Measurements from ENCODE around the gene GNA14.
"Not testable (repeated sequence)": the region's sequence is repeated elsewhere in the genome, so short reads cannot be mapped to it uniquely, and the experiment has no call there.

The GNA14 gene

DNA sequence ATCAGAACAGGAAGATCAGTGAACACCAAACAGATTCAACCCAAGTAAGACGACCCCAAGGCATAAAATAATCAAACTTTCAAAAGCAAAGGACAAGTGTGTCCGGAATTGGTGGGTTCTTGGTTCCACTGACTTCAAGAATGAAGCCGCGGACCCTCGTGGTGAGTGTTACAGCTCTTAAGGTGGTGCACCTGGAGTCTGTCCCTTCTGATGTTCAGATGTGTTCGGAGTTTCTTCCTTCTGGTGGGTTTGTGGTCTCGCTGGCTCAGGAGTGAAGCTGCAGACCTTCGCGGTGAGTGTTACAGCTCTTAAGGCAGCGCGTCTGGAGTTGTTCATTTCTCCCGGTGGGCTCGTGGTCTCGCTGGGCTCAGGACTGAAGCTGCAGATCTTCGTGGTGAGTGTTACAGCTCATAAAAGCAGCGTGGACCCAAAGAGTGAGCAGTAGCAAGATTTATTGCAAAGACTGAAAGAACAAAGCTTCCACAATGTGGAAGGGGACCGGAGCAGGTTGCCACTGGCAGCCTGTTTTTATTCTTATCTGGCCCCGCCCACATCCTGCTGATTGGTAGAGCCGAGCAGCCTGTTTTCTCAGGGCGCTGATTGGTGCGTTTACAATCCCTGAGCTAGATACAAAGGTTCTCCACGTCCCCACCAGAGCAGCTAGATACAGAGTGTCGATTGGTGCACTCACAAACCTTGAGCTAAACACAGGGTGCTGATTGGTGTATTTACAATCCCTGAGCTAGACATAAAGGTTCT is 158.5 kb downstream of the GNA14 start:
- not testable (repeated sequence) for DNase-seq (ENCODE audit: low read depth)

DNA sequence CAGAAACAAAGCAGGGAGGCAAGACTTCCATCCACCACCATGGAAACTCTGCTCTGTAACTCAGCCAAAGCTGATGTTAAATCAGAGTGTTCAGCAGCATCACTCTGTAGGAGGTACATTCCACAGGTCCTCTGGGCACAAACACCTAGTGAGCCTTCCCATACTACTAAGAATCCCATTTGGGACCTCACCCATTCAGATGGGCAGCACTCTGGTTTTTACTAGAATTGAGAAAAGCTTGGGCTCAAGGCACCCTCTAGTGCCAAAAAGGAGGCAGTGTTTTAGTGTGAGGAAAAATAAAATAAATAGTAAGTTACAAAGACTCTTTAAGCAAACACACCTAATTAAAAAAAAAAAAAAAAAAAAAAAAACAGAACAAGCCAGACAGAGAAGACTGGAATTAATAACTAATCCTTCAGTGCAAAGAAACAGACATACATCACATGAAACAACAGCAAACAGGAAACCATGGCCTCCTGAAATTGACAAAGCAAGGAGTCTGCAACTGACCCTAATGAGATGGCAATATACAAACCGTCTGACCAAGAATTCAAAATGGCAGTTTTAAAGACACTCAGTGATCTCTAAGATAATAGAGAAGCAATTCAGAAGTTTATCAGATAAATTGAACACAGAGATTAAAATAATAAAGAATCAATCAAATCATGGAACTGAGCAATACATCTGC is 159.5 kb downstream of the GNA14 start:
- DNase-seq (ENCODE audit: low read depth): no peak

DNA sequence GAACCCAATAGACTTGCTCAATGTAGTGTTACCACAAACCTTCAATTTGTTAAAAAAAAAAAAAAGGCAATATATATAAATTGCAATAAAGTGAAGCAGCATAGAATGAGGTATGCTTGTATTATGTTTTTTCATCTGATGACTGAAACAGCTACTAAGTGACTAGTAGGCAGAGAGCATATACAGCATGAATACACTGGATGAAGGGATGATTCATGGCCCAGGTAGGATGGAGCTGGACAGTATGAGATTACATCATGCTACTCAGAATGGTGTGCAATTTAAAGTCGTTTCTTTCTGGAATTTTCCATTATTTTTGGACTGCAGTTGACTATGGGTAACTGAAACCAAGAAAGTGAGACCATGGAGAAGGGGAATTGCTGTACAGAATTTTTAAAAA is 161.2 kb downstream of the GNA14 start:
- no peak for DNase-seq (ENCODE audit: low read depth)

GRCh38 chr9:77486463-77486862 is 161.7 kb downstream of the GNA14 start:
- DNase-seq (ENCODE audit: low read depth): no peak

GRCh38 chr9:77475641-77476473 is 172.3 kb downstream of the GNA14 start:
- no peak for DNase-seq (ENCODE audit: low read depth)

GRCh38 chr9:77474936-77475335 is 173.2 kb downstream of the GNA14 start:
- no peak for DNase-seq (ENCODE audit: low read depth)

DNA sequence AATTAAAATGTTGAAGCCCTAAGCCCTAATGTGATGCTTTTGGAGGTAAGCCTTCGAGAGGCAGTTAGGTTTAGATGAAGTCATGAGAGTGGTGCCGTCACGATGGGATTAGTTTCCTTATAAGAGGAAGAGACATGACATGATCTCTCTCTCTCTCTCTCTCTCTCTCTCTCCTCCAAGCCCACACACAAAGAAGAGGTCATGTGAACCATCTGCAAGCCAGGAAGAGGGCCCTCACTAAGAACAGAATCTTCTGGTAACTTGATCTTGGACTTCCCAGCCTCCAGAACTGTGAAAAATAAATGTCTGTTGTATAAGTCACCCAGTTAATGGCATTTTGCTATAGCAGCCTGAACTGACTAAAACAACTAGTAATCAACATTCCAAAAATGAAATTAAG is 175.5 kb downstream of the GNA14 start:
- no peak for DNase-seq (ENCODE audit: low read depth)

- DNase-seq (ENCODE audit: low read depth): no peak
Measured at GRCh38 chr9:77471572-77471971, 176.6 kb downstream of the GNA14 start.

DNA sequence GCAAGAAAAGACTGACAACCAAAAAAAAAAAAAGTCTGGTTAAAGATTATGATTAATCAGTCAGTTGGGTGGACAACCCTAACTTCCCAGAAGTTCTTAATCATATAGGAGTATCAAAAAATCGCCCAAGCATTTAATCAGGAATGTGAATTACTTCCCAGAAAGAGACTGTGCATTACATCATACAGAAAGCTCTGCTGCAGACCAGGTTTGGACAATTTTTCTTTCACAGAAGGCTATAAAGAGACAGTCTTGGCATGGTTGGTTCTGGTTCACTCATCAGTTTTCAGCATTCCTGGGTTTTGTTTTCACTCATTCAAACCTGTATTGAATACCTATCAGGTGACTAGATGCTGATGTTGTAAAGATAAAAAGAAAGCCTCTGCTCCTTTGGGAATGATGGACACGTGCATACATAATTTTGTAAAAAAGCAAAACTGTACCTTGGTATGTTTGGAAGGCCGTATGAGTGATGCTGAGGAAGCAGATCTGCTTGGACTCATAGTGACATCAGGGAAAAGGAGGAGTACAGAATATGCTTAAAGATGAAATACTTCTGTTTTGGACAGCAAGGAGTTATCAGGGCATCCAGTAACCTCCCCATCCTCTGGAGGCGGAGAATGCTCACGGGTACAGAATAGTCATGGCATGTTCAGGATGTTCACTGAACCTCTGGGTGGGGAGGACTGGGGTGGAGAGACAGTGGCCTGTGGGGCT is 178.4 kb downstream of the GNA14 start:
- no peak for DNase-seq (ENCODE audit: low read depth)

DNA sequence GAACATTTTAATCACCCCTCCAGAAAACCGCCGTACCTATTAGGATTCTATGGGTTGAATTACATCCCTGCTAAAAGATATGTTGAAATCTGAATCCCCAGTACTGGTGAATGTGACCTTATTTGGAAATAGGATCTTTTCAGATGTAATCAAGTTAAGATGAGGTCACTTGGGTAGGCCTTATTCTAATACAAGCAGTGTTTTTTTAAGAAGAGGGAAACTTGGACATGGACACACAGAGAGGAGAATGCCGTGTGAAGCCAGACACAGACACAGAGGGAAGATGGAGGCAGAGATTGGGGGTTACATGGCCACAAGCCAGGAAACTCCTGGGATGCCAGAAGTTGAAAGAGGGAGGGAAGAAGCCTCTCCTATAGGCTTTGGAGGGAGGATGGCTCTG is 183.5 kb downstream of the GNA14 start:
- DNase-seq (ENCODE audit: low read depth): peak; percentile 21

DNA sequence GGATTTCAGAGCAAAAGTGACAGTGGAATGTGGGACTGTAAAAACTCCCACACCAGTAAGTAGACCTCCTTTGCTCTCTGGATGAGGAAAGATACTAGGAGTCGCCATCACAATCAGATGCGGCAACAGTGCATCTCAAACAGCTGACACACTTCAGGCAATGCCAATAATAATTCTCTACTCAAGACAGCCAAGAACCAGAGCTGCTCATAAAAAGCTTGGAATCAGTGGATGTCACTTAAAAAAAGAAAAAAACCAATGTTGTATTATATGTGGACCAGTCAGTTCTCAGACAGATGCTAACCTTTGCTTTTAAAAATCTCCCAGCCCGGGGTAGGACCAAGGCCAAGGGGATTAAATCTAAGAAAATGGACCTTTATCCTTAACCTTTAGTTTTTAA is 185.0 kb downstream of the GNA14 start:
- DNase-seq (ENCODE audit: low read depth): no peak

- DNase-seq (ENCODE audit: low read depth): no peak
Measured at GRCh38 chr9:77462066-77462465, 186.1 kb downstream of the GNA14 start.

DNA sequence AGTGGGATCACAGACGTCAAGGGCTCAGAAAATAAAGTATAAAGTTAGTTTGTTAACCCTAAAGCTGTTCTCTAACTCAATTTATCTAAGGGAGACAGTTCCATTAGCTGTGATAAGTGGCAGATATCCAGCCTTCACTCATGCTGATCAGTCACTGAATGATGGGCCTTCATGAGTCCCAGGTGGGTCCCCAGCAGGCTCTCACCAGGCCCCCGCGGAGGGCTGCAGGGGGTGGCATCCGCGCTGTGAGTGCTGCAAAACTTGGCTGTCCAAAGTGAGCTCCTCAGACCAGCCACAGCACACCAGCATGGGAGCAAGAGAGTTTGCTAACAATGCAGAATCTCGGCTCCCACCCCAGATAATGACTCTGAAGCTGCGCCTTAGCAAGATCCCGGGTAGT is 187.2 kb downstream of the GNA14 start:
- no peak for DNase-seq (ENCODE audit: low read depth)

GRCh38 chr9:77457916-77458592 is 190.1 kb downstream of the GNA14 start:
- DNase-seq (ENCODE audit: low read depth): peak; percentile 47

- DNase-seq (ENCODE audit: low read depth): peak; percentile 84
Measured at GRCh38 chr9:77456829-77457437, 191.2 kb downstream of the GNA14 start.

DNA sequence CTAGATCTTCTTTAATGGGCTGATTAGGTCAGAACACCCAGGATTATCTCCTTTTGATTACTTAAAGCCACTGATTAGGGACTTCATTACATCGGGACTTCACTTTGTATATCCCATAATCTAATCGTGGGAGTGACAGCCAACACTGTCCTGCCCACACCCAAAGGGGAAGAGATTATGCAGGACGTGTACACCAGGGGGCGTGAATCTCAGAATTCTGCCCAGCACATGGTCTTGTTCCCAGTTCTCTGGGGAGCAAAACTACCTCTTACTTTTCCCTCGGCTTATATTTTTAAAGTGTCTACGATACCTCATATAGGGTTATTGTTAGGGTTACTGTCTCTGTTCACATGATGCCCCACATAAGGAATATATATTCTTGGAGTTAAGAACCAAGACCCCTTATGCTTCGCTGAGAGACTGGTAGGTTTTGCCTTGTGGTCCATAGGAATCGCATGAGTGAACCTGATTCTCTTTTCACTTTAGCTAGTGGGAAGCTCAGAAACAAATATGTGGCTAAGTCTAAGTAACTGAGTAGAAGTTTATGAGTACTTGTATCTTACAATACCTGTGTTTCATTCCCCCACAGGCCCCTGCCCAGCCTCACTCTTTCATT is 192.7 kb downstream of the GNA14 start:
- no peak for DNase-seq (ENCODE audit: low read depth)

DNA sequence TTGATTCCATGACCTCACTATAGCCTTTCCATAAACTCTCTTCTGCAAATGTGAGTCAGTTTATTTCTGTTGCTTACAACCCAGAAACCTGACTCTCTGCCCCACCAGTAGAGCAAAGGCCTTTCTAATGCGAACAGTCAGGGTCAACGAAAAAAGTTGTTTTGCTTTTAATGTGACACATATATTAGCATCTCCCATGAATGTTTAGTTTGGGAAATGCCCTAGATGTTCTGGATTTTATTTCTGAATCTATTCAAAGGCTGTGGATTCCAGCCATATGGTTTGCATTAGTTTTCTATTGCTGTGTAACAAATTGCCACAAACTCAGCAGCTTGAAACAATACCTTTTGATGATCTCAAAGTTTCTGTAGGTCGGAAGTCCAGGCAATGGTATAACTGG is 193.5 kb downstream of the GNA14 start:
- peak; percentile 72 for DNase-seq (ENCODE audit: low read depth)

- no peak for DNase-seq (ENCODE audit: low read depth)
Measured at GRCh38 chr9:77453825-77454647, 194.1 kb downstream of the GNA14 start.

GRCh38 chr9:77451507-77451906 is 196.6 kb downstream of the GNA14 start:
- DNase-seq (ENCODE audit: low read depth): no peak

DNA sequence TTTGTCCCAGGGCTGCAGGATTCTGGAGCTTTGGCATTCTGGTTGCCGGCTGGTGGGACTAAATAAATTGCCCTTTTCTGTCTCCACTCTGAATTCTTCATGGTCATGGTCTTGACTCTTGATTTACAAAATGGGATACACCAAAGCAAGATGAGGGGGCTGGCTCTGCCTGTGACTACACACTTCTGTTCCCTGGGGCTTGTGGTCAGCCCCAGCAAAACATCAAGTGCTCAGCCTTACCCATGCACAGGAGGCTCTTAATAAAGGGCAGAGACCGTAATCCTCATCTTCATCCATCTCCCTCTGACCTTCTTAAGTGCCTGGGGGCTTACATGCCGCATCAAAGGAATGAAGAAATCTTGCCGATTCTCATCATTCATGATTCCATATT is 198.0 kb downstream of the GNA14 start:
- no peak for DNase-seq (ENCODE audit: low read depth)

Measured in fibroblast of the conjunctiva (primary cell).